ENCODE data around the gene FRMD3.

DNA sequence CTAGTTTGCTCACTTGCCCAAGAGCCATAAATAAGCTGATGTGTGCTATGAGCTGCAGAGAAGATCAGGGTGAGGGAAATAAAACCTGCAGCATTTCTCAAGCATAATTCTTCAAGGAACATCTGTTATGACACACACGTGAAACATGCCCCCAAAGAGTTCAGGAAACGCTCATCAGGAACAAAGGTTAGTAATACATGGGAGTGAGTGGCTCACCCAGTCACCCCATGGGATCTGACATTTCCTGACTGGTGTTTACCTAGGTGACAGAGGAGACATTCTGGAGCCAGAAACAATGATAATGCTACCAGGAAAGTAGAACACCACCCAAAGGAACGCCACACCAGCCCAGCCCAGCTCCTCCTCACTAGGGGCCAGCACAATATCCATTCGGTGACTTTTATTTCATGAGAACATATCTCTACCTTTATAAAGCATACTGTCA, 66.0 kb downstream of the FRMD3 start:
- TF ChIP-seq POLR2A (IDR thresholded peaks at IDR 0.05; ENCODE audit: low read depth, low read length) = no peak
- TF ChIP-seq, protein P1, sequence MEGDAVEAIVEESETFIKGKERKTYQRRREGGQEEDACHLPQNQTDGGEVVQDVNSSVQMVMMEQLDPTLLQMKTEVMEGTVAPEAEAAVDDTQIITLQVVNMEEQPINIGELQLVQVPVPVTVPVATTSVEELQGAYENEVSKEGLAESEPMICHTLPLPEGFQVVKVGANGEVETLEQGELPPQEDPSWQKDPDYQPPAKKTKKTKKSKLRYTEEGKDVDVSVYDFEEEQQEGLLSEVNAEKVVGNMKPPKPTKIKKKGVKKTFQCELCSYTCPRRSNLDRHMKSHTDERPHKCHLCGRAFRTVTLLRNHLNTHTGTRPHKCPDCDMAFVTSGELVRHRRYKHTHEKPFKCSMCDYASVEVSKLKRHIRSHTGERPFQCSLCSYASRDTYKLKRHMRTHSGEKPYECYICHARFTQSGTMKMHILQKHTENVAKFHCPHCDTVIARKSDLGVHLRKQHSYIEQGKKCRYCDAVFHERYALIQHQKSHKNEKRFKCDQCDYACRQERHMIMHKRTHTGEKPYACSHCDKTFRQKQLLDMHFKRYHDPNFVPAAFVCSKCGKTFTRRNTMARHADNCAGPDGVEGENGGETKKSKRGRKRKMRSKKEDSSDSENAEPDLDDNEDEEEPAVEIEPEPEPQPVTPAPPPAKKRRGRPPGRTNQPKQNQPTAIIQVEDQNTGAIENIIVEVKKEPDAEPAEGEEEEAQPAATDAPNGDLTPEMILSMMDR (IDR thresholded peaks at IDR 0.05; ENCODE audit: extremely low read depth in 1 of 2, insufficient read depth in 1 of 2, low read depth in 1 of 2, low read length in 2 of 2) = no peak
- peak; percentile 10 for TF ChIP-seq JUN (IDR thresholded peaks at IDR 0.05; ENCODE audit: borderline replicate concordance, insufficient read depth, insufficient read length, low read depth)
- TF ChIP-seq, protein P2, sequence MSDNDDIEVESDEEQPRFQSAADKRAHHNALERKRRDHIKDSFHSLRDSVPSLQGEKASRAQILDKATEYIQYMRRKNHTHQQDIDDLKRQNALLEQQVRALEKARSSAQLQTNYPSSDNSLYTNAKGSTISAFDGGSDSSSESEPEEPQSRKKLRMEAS (IDR thresholded peaks at IDR 0.05; ENCODE audit: insufficient read depth, insufficient read length) = no peak
- TF ChIP-seq FOS (IDR thresholded peaks at IDR 0.05; ENCODE audit: borderline replicate concordance, insufficient read depth, low read length) = peak; percentile 50
- TF ChIP-seq POLR2AphosphoS5 (IDR thresholded peaks at IDR 0.05; ENCODE audit: insufficient read depth, low read depth, low read length) = peak; percentile 26
- TF ChIP-seq MYC (IDR thresholded peaks at IDR 0.05; ENCODE audit: low read depth, low read length) = no peak
- peak; percentile 47 for TF ChIP-seq GATA2 (IDR thresholded peaks at IDR 0.05; ENCODE audit: insufficient read depth, insufficient read length, low read depth, low read length)

All from endothelial cell of umbilical vein (primary cell).